ENCODE measurements around the gene TLK1. TPM values are rescaled to one million over a fixed set of nuclear protein-coding genes. Genes with fewer than 3 reads are reported as not detected.

Gene TLK1
- polyA plus RNA-seq, 1 of the 3 experiments (the other 2 are of a cell fraction): 4.8 TPM

GRCh38 chr2:170974304-170974993, 186.2 kb downstream of the TLK1 start (continued):
- TF ChIP-seq, protein P1, sequence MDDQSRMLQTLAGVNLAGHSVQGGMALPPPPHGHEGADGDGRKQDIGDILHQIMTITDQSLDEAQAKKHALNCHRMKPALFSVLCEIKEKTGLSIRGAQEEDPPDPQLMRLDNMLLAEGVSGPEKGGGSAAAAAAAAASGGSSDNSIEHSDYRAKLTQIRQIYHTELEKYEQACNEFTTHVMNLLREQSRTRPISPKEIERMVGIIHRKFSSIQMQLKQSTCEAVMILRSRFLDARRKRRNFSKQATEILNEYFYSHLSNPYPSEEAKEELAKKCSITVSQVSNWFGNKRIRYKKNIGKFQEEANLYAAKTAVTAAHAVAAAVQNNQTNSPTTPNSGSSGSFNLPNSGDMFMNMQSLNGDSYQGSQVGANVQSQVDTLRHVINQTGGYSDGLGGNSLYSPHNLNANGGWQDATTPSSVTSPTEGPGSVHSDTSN (IDR thresholded peaks at IDR 0.05): no peak
- TF ChIP-seq GABPA (IDR thresholded peaks at IDR 0.05; ENCODE audit: low read depth): no peak

DNA sequence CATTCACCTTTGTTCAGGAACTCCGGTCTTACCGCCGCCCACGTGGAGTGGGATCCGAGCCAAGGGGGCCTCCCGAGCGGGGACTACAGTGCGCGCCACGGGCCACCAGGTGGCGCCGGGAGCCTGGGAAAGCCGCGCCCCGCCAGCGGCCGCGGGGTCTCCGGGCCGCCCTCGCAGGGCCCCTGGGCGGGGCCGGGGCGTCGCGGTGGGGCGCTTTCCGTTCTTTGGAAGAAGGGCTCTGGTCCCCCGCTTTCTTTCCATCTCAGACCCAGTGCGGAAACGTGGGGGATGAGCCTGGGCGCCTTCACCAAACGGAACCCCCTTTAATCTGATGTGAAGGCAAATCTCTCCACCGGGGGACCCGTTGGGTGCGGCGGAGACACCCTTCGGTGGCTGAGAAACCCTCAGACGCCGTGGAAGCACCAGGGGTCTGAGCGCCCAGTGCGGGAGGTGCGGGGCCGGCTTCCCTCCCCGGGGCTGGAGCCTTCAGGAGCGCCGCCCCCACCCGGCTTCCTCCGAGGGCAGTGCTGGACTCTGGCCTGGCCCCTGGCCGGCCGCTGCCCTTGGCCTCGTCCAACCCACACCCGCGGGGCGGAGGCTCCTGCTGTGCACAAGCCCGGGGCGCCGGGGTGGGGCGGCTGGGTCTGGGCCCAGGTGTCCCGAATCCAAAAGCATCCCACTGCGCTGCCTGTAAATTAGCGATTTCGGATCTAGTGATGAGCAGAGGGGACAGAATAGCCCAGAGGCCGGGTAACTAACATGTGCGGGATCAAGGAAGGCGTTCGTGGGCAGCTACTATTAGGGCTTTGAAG, 187.0 kb downstream of the TLK1 start:
- H3K36me3 ChIP-seq (replicated peaks in 1 of 2; ENCODE audit: control insufficient read depth in 1 of 2, insufficient read depth in 2 of 2, low read length in 1 of 2): peaks cover 0 to 2% of the 10 kb centered on the region in 2 experiments
- DNase-seq: peak; percentile 99
- 26% methylated on average over 31 of the region's 67 CpGs for WGBS (ENCODE audit: low lambda C conversion rate)
- TF ChIP-seq JUND (IDR thresholded peaks at IDR 0.05): no peak
- peak; percentile 85 for TF ChIP-seq RAD21 (IDR thresholded peaks at IDR 0.05; ENCODE audit: low read length)
- peak; percentile 88 for TF ChIP-seq NFIC (IDR thresholded peaks at IDR 0.05; ENCODE audit: borderline replicate concordance)
- peak; percentile 95 for TF ChIP-seq MXI1 (IDR thresholded peaks at IDR 0.05; ENCODE audit: low read depth, low read length)
- no peak for TF ChIP-seq NRF1 (IDR thresholded peaks at IDR 0.05; ENCODE audit: low read depth, low read length)
- TF ChIP-seq, protein P2, sequence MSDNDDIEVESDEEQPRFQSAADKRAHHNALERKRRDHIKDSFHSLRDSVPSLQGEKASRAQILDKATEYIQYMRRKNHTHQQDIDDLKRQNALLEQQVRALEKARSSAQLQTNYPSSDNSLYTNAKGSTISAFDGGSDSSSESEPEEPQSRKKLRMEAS (IDR thresholded peaks at IDR 0.05; ENCODE audit: low read depth): peak; percentile 92
- TF ChIP-seq MEF2A (IDR thresholded peaks at IDR 0.05; ENCODE audit: borderline replicate concordance, low read depth): no peak
- no peak for TF ChIP-seq FOXJ3 (CRISPR knock-in tag; IDR thresholded peaks at IDR 0.05)
- TF ChIP-seq TCF12 (IDR thresholded peaks at IDR 0.05): no peak
- TF ChIP-seq IRF3 (IDR thresholded peaks at IDR 0.05; ENCODE audit: low read depth, low read length): no peak
- TF ChIP-seq SMC3 (IDR thresholded peaks at IDR 0.05; ENCODE audit: low read depth, low read length): peak; percentile 91
- TF ChIP-seq FOXM1 (IDR thresholded peaks at IDR 0.05; ENCODE audit: low read depth): no peak
- TF ChIP-seq RCOR1 (IDR thresholded peaks at IDR 0.05; ENCODE audit: low read length): peak; percentile 28; the same call in 1 of the 2 replicates
- 0 out of 4 replicates have a peak, but pooled peaks of 1 of the 2 experiments have one; percentile 7 for TF ChIP-seq EP300 (IDR thresholded peaks at IDR 0.05; ENCODE audit: borderline replicate concordance in 1 of 2, low read depth in 1 of 2, low read length in 1 of 2)
- TF ChIP-seq, protein P3, sequence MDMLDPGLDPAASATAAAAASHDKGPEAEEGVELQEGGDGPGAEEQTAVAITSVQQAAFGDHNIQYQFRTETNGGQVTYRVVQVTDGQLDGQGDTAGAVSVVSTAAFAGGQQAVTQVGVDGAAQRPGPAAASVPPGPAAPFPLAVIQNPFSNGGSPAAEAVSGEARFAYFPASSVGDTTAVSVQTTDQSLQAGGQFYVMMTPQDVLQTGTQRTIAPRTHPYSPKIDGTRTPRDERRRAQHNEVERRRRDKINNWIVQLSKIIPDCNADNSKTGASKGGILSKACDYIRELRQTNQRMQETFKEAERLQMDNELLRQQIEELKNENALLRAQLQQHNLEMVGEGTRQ (IDR thresholded peaks at IDR 0.05; ENCODE audit: borderline replicate concordance, low read depth, low read length): no peak
- no peak for TF ChIP-seq FOSL2 (IDR thresholded peaks at IDR 0.05; ENCODE audit: borderline replicate concordance, low read depth)
- TF ChIP-seq YY1 (IDR thresholded peaks at IDR 0.05; ENCODE audit: low read depth): no peak
- peak; percentile 68 for TF ChIP-seq POLR2AphosphoS5 (IDR thresholded peaks at IDR 0.05; ENCODE audit: low read depth, low read length)
- TF ChIP-seq ZBTB33 (IDR thresholded peaks at IDR 0.05; ENCODE audit: borderline replicate concordance, low read depth): no peak
- TF ChIP-seq CTCF (IDR thresholded peaks at IDR 0.05): peak; percentile 85
- no peak for TF ChIP-seq RXRA (IDR thresholded peaks at IDR 0.05; ENCODE audit: borderline replicate concordance, low read depth)

More for the DNA sequence above, 187.0 kb downstream of the TLK1 start:
- Histone ChIP-seq H3K4me1 (ENCODE audit: control insufficient read depth in 1 of 2, insufficient read depth in 2 of 2, low read depth in 1 of 2, low read length in 1 of 2) (peaks cover 5 to 14% of the 10 kb centered on the region in 2 experiments; a peak in 2 of 4 replicates), H3K27ac (ENCODE audit: low read depth in 2 of 2, low read length in 1 of 2) (peak overlapping the region; percentile 47 to 91; a peak in 3 of 4 replicates), H3K79me2 (ENCODE audit: insufficient read depth) (no peaks in the 10 kb centered on the region), H3K9ac (peak overlapping the region; percentile 79), H3K27me3 (ENCODE audit: insufficient read depth) (no peaks in the 10 kb centered on the region), H3F3A (replicated peaks; ENCODE audit: insufficient read depth) (peaks cover 10% of the 10 kb centered on the region), H3K9me3 (no peaks in the 10 kb centered on the region), H4K20me1 (ENCODE audit: insufficient read depth) (no peaks in the 10 kb centered on the region), H3K9me2 (no peaks in the 10 kb centered on the region), H3K4me3 (ENCODE audit: low read depth in 2 of 2, low read length in 1 of 2) (peak overlapping the region; percentile 69 to 72), H2AFZ (ENCODE audit: low read depth) (peak overlapping the region; percentile 98), H3K4me2 (peak overlapping the region; percentile 80)
- POLR2A ChIA-PET: interaction anchor here (1.2 to 3.5 kb wide), 3 partner anchors 187 to 460 kb away, joined by 5 to 9 read pairs (median 5); partner anchors contain the start of genes DCAF17, METTL8 and TLK1
- CTCF ChIA-PET: interaction anchor here (0.7 to 4.6 kb wide), 30 partner anchors 10 to 460 kb away, joined by 3 to 70 read pairs (median 4); partner anchors contain the start of genes DCAF17, GORASP2, METTL8 and TLK1
